KOPT-K1 (cell line): ENCODE data around the gene LHX3.

ENCODE experiments used
- H3K27ac ChIP-seq: fragments of 200-600 bp; sonication (generic); 2 replicates; pipeline ENCODE4 v1.5.1; 2016; ENCODE audit warnings: antibody characterized with exemption, mild to moderate bottlenecking, low read depth, low read length; ENCODE audit not compliant: poor library complexity, severe bottlenecking
- H3K36me3 ChIP-seq: fragments of 200-600 bp; sonication (generic); 2 replicates; pipeline ENCODE4 v1.5.1; 2017; ENCODE audit warnings: antibody characterized with exemption, mild to moderate bottlenecking, low read length, moderate library complexity; ENCODE audit not compliant: insufficient read depth
- H3K9me3 ChIP-seq: fragments of 200-600 bp; sonication (generic); 2 replicates; pipeline ENCODE4 v1.5.1; 2017; ENCODE audit warnings: antibody characterized with exemption, low read length, mild to moderate bottlenecking; ENCODE audit not compliant: insufficient read depth, poor library complexity, severe bottlenecking

Gene LHX3

GRCh38 chr9:136147038-136147889 lies 57.7 kb downstream of the LHX3 start:
- Histone ChIP-seq H3K36me3 (no peaks in the 10 kb centered on the region), H3K27ac (no peak overlapping the region), H3K9me3 (no peaks in the 10 kb centered on the region)
